Measurements from ENCODE around the gene MT1B. TPM values are rescaled to one million over a fixed set of nuclear protein-coding genes. Genes with fewer than 3 reads are reported as not detected.

The MT1B gene
- total and polyA plus RNA-seq, 8 donors: 5.8 TPM; not detected in 7

GRCh38 chr16:56615353-56615752 is 36.3 kb upstream of the MT1B start:
- H3K4me1 ChIP-seq: peaks cover 26 to 52% (median 35%) of the 10 kb centered on the region in 4 donors
- WGBS, 5 donors: 30 to 59% (median 36%) methylated on average over 3 of the region's 3 CpGs
- H3K4me3 ChIP-seq: no peak overlapping the region
- H3K27ac ChIP-seq: no peak overlapping the region
- DNase-seq: no peak
- H3K36me3 ChIP-seq: no peaks in the 10 kb centered on the region
- peaks cover 0 to 17% (median 0%) of the 10 kb centered on the region in 3 donors for H3K27me3 ChIP-seq
- intact Hi-C loops (cut with DNase I; ENCODE audit: low total_unique reads): no loop called here
- no peak for TF ChIP-seq POLR2AphosphoS5 (IDR thresholded peaks at IDR 0.05)
- H3K9me3 ChIP-seq: no peaks in the 10 kb centered on the region

DNA sequence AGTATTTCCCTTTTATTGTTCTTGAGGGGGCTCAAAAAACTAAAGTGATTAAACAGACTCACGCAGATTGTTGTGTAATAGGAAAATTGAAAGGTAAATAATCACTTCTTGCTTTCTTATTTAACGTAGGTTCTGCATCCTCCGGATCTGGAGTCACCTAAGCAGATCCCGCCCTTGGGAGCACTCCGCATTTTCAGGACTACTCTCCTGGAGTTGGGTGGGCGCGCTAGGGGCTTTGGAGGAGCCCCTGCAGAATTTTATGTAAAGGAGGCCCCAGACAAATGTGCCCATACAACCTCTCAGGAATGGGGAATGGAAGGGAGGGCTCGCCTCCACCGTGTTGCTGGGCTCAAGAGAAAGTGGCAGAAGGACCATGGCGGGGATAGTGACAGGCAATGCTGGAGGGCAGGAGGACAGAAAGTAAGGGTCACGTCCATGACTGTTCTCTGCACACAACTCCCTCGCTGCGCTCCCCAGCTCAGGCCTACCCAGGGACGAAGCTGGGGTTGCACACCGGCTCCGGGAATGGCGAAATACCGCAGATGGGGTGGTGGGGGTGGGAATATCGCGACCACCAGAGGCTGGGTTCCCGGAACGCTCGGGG is 35.0 kb upstream of the MT1B start:
- DNase-seq: no peak
- TF ChIP-seq POLR2A (IDR thresholded peaks at IDR 0.05) (no peak), EP300 (IDR thresholded peaks at IDR 0.05) (no peak), POLR2AphosphoS5 (IDR thresholded peaks at IDR 0.05) (no peak)
- TF ChIP-seq, protein P1, sequence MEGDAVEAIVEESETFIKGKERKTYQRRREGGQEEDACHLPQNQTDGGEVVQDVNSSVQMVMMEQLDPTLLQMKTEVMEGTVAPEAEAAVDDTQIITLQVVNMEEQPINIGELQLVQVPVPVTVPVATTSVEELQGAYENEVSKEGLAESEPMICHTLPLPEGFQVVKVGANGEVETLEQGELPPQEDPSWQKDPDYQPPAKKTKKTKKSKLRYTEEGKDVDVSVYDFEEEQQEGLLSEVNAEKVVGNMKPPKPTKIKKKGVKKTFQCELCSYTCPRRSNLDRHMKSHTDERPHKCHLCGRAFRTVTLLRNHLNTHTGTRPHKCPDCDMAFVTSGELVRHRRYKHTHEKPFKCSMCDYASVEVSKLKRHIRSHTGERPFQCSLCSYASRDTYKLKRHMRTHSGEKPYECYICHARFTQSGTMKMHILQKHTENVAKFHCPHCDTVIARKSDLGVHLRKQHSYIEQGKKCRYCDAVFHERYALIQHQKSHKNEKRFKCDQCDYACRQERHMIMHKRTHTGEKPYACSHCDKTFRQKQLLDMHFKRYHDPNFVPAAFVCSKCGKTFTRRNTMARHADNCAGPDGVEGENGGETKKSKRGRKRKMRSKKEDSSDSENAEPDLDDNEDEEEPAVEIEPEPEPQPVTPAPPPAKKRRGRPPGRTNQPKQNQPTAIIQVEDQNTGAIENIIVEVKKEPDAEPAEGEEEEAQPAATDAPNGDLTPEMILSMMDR (IDR thresholded peaks at IDR 0.05): no peak
- Histone ChIP-seq H3K27ac (peak overlapping the region; percentile 64 to 77 (median 70)), H3K4me3 (peak overlapping the region; percentile 42 to 47 (median 44)), H3K9me3 (no peaks in the 10 kb centered on the region), H3K4me1 (peaks cover 15 to 39% (median 23%) of the 10 kb centered on the region in 4 donors), H3K36me3 (no peaks in the 10 kb centered on the region), H3K27me3 (peaks cover 0 to 17% (median 0%) of the 10 kb centered on the region in 3 donors)
- 49 to 62% (median 53%) methylated on average over 23 of the region's 23 CpGs for WGBS, 5 donors
- intact Hi-C loops (cut with DNase I; ENCODE audit: low total_unique reads): no loop called here

DNA sequence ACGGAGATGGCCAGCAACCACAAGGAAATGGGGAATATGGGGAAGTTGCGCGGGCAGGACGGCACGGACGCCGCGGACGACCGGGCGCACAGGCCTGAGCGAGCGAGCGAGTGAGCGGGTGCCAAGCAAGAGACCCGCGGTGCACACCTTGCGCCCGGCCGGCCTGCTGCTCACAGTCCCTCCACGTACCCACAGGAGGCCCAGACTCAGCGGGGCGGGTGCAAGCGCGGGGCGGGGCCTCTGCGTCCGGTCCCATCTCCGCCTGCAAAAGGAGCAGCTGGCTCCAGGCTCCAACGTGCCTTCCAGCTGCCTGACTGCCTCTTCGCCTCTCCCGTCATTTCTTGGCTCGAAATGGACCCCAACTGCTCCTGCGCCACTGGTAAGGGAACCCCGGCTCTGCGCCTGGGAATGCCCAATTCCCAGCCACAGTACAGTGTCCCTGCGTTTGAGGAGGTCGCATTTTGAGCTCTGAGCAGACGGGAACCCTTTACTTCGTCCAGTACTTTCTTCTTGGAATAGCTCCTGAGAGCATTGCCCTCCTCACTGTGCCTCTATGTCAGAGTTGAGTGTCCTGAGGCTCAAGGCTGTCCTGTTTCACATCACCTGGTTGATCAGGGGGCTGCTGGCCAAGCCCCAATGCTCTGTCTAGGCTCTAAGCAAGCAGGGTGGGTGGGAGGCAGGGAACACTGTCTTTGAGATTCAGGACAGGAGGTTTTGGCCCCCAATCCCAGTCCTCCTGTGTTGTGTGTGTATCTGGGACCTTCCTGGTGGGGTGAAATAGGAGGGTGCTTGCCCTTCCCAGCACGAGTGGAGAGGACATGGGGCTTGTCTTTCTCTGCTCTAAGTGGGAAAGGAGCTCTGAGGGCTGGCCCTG is 34.2 kb upstream of the MT1B start:
- peak overlapping the region; percentile 64 to 77 (median 70) for H3K27ac ChIP-seq
- no peaks in the 10 kb centered on the region for H3K9me3 ChIP-seq
- peaks cover 14 to 39% (median 22%) of the 10 kb centered on the region in 4 donors for H3K4me1 ChIP-seq
- 1 to 5% (median 3%) methylated on average over 23 to 40 of the region's 41 CpGs for WGBS, 5 donors
- peak; percentile 80 to 87 for DNase-seq
- intact Hi-C loops (cut with DNase I; ENCODE audit: low total_unique reads): no loop called here
- TF ChIP-seq, protein P1 (IDR thresholded peaks at IDR 0.05): peak in 1 of 7 experiments; percentile 3
- TF ChIP-seq EP300 (IDR thresholded peaks at IDR 0.05) (no peak), POLR2AphosphoS5 (IDR thresholded peaks at IDR 0.05) (peak in 2 of 3 donors; percentile 74 to 78)
- peaks cover 0 to 17% (median 0%) of the 10 kb centered on the region in 3 donors for H3K27me3 ChIP-seq
- peak overlapping the region; percentile 42 to 47 (median 44) for H3K4me3 ChIP-seq
- H3K36me3 ChIP-seq: no peaks in the 10 kb centered on the region

- 66 to 73% (median 71%) methylated on average over 6 of the region's 6 CpGs for WGBS, 5 donors
- H3K27me3 ChIP-seq: peaks cover 0 to 17% (median 0%) of the 10 kb centered on the region in 3 donors
- no peaks in the 10 kb centered on the region for H3K36me3 ChIP-seq
- H3K4me3 ChIP-seq: peak overlapping the region in 1 of 4 donors; percentile 45
- peaks cover 14 to 39% (median 22%) of the 10 kb centered on the region in 4 donors for H3K4me1 ChIP-seq
- H3K9me3 ChIP-seq: no peaks in the 10 kb centered on the region
- DNase-seq: no peak
- intact Hi-C loops (cut with DNase I; ENCODE audit: low total_unique reads): no loop called here
- peak overlapping the region in 1 of 5 donors; percentile 77 for H3K27ac ChIP-seq
- TF ChIP-seq POLR2A (IDR thresholded peaks at IDR 0.05): no peak
- no peak for TF ChIP-seq POLR2AphosphoS5 (IDR thresholded peaks at IDR 0.05)
- TF ChIP-seq, protein P1 (IDR thresholded peaks at IDR 0.05): no peak
- no peak for TF ChIP-seq EP300 (IDR thresholded peaks at IDR 0.05)
Observed at GRCh38 chr16:56618138-56618537, 33.5 kb upstream of the MT1B start.
